ENCODE data around the gene RAB11FIP4. TPM values are rescaled to one million over a fixed set of nuclear protein-coding genes. Genes with fewer than 3 reads are reported as not detected.

The RAB11FIP4 gene
- total RNA-seq, 1 donor from 2014 or later = 4.9 TPM

DNA sequence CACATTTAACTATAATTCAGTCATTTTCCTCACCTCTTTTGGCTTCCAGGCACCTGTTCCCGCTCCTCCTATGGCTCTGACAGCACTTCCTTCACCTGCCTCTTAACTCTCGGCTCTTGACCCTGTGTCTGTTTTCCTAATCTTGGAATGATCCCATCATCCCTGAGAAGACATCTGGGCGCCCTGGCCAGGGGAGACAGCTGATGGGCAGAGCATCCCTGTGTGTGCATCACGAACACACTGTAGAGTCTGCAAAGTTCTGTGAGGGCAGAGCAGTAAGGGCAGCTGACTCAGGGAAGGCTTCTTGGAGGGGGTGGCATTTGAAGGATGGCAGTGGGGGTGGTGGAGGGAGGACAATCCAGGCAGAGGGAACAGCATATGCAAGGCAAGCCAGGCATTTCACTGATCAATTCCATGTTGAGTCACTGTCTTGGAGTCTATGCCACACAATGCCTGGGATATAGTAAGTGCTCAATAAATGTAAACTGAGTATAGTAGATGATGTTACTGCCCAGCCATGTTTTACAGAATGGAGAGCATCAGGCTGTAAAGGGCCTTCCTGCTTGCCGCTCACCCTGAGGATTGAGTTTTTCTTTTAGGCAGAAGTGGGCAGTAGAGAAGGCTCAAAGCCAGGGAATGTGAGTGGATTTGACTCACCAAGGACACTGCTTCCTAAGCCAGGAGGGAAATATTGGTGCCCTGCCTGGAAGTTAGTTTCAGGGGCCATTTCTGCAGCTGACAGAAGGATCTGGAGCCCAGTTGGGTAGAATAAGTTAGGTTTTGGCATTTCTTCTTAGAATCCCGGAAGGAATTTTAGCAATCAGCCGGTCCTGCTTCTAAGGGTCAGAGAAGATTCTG lies 5.8 kb upstream of the RAB11FIP4 start:
- DNase-seq (ENCODE audit: low spot score) = no peak
- intact Hi-C loops (cut with DNase I) = no loop called here

GRCh38 chr17:31386542-31387075 lies 4.9 kb upstream of the RAB11FIP4 start:
- intact Hi-C loops (cut with DNase I) = no loop called here
- no peak for DNase-seq (ENCODE audit: low spot score)

GRCh38 chr17:31387438-31387837 lies 4.0 kb upstream of the RAB11FIP4 start:
- no peak for DNase-seq (ENCODE audit: low spot score)
- intact Hi-C loops (cut with DNase I) = no loop called here

- intact Hi-C loops (cut with DNase I) = no loop called here
Measured at GRCh38 chr17:31388351-31388750, 3.1 kb upstream of the RAB11FIP4 start.

DNA sequence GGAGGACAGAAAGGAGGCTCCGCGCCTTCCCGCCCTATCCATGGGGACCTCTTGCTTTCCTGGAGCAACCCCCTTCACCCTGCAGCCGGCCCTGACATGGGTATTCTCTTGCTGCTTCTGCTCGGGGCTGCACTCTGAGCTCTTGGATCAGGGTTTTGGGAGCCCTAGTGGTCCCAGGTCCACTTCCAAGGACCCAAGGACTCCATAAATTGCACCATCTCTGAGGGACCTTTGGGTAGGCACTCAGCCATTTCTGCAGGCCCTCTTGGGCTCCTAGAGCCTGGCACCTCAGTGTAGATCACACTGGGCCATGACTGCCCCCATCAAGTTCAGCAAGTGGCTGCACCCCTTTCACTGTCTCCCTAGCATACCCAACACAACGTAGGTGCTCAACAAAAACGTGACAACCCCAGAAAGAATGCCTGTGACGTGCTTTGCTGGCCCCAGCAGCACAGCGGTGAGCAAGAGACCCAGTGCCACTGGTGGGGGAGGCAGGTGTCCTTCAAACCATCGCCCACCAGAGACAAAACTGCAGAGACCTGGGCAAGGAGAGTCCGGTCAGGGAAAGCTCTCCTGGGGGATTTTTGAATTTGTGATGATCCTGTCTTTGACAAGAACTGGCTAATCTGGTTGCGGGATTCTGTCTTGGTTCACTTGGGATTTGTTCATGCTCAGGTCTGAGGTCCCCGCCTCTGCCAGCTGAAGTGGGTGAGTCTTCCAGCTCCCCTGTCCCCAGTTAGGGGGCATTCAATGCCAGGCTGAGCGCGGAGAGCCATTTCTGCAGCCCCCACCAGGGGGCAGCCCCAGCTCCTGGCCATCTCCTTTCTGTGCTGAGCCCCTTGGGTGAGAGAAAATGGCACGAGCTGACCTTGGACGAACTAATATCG lies 2.5 kb upstream of the RAB11FIP4 start:
- intact Hi-C loops (cut with DNase I) = no loop called here
- no peak for DNase-seq (ENCODE audit: low spot score)

More at GRCh38 chr17:31388351-31388750, 3.1 kb upstream of the RAB11FIP4 start:
- DNase-seq (ENCODE audit: low spot score) = no peak

- no peak for DNase-seq (ENCODE audit: low spot score)
Measured at GRCh38 chr17:31389657-31390381, 1.7 kb upstream of the RAB11FIP4 start.

DNA sequence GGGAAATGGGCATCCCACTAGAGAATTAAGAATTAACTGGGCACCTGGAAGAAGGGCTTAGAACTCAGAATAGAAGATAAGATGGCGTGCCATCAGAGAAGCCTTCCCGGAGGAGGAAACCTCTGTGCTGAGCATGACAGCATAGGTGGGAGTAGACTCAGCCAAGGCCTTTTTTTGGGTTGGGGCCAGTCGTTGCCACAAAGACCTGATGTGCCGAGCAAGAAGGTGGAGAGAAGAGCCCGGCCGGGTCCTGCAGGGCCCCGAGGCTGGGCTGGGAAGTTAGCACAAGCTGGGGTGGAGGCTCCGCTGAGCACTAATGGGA lies 1.1 kb upstream of the RAB11FIP4 start:
- intact Hi-C loops (cut with DNase I) = no loop called here
- DNase-seq (ENCODE audit: low spot score) = no peak

More at GRCh38 chr17:31389657-31390381, 1.7 kb upstream of the RAB11FIP4 start:
- intact Hi-C loops (cut with DNase I) = no loop called here

DNA sequence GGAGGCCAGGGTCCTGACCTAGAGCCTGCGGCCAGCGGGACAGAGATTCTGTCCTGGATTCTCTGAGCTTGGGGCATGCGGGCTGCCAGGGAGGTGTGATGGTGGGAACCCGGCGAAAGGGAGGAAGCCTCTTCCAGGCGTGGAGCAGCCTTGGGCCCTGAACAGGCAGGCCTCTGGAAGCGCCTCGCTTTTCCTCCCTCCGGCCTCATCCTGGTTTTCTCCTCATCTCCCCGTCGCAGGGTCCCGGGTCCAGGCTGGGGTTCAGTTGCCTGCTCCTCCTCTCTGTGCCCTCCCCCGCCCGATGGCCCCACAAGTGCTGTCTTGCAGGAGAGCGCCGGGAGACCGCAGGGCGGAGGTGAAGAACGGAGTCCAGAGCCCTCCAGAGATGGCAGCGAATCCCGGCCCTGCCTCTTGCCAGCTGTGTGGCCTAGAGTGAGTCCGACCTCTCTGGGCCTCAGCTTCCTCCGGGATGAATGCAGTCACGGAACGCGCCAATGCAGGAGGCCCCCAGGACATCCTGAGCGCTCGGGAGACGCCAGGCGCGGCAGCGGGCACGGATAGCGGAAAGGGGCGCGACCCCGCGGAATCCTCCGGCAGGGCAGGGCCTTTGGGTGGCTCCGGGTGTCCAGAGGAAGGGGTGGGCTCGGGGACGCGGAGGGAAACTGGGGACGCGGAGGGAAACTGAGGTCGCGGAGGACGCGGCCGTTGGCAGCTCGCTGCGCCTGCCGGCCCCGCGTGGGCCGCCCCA lies 553 bp upstream of the RAB11FIP4 start:
- no peak for DNase-seq (ENCODE audit: low spot score)
- intact Hi-C loops (cut with DNase I) = no loop called here

- DNase-seq (ENCODE audit: low spot score) = no peak
- intact Hi-C loops (cut with DNase I) = no loop called here
Measured at GRCh38 chr17:31392002-31392855, 754 bp downstream of the RAB11FIP4 start.

- no peak for DNase-seq (ENCODE audit: low spot score)
- intact Hi-C loops (cut with DNase I) = no loop called here
Measured at GRCh38 chr17:31392856-31393748, 1.6 kb downstream of the RAB11FIP4 start.

GRCh38 chr17:31393749-31394146 lies 2.3 kb downstream of the RAB11FIP4 start:
- intact Hi-C loops (cut with DNase I) = no loop called here
- DNase-seq (ENCODE audit: low spot score) = no peak

GRCh38 chr17:31394544-31394943 lies 3.1 kb downstream of the RAB11FIP4 start:
- DNase-seq (ENCODE audit: low spot score) = no peak
- intact Hi-C loops (cut with DNase I) = no loop called here

DNA sequence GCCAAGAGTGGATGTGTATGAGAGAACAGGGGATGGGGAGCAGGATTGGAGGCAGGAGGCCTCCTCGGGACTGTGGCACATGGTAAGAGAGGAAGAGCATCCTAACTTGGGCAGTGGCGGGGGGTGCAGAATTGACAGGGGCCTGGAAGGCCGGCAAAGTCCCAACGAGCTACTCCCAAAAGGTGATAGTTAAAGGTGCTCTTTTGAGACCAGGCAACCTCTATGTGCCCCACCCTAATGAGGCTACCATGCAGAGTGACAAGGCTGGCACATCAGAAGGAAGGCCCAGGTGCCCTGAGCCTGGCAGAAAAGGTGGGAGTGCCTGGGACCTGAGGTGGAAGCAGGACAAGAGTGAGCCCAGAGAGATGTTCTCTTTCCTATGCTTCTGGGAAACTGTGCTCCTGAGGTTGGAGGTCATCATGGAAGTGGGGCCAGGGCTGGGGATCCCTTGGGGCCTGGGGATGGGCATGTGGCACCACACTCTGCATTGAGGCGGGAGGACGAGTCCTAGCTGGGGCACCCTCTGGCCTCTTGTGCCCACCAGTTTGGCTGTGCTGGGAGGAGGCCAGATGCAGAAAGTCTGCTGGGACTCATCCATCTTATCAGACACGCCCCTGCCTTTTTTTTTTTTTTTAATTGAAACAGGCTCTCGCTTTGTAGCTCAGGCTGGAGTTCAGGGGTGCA lies 5.9 kb downstream of the RAB11FIP4 start:
- intact Hi-C loops (cut with DNase I) = no loop called here
- no peak for DNase-seq (ENCODE audit: low spot score)

- DNase-seq (ENCODE audit: low spot score) = no peak
- intact Hi-C loops (cut with DNase I) = no loop called here
Measured at GRCh38 chr17:31398381-31399311, 7.2 kb downstream of the RAB11FIP4 start.

DNA sequence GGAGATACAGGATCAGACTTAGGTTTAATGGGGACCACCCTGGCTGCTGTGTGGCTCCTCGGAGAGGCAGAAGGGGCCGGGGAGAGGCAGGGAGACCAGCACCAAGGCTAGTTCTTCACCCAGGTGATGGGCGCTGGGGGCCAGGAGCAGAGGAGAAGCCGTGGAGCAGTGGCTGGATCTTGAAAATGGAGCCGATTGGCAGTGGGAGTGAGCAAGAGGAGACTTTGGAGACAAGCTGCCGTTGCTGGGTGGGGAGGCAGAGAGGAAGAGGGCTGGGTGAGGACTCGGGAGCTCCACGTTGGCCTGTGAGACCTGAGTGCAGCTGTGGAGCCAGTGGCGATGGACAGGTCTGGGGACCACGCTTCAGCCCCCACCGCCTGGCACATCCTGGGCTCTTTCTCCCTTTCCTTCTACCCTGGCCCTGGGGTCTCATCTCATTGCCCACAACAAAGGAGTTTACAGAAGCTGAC lies 9.0 kb downstream of the RAB11FIP4 start:
- no peak for DNase-seq (ENCODE audit: low spot score)
- intact Hi-C loops (cut with DNase I) = no loop called here
